ENCODE measurements around the gene HDAC4.

HDAC4 gene

GRCh38 chr2:239162976-239163687, 237.7 kb downstream of the HDAC4 start:
- Histone ChIP-seq H3K27me3 (replicated peaks; ENCODE audit: insufficient read depth, low read length) (no peaks in the 10 kb centered on the region), H3K79me2 (ENCODE audit: low read length) (no peaks in the 10 kb centered on the region), H3K9me3 (replicated peaks; ENCODE audit: insufficient read depth, low read length) (no peaks in the 10 kb centered on the region), H3K9ac (ENCODE audit: low read length) (no peak overlapping the region), H3K4me2 (ENCODE audit: low read depth, low read length) (no peak overlapping the region), H3K27ac (ENCODE audit: low read length) (no peak overlapping the region), H4K20me1 (ENCODE audit: insufficient read depth, low read length) (no peaks in the 10 kb centered on the region), H3K9me2 (replicated peaks; ENCODE audit: insufficient read depth, low read length) (no peaks in the 10 kb centered on the region), H3F3A (ENCODE audit: insufficient read depth, low read length) (no peaks in the 10 kb centered on the region), H3K4me3 (ENCODE audit: low read length) (no peak overlapping the region), H3K36me3 (replicated peaks; ENCODE audit: insufficient read depth, low read length) (no peaks in the 10 kb centered on the region), H3K4me1 (ENCODE audit: low read length) (peaks cover under 1% of the 10 kb centered on the region; the same call in 1 of the 2 replicates), H2AFZ (ENCODE audit: low read length) (no peak overlapping the region)
- DNase-seq, result no peak
- TF ChIP-seq EZH2 (optimal IDR thresholded peaks at IDR 0.05; ENCODE audit: low read depth, low read length) (no peak), EZH2phosphoT487 (IDR thresholded peaks at IDR 0.05; ENCODE audit: low read length) (no peak), CTCF (IDR thresholded peaks at IDR 0.05; ENCODE audit: low read length) (no peak)

- Histone ChIP-seq H4K20me1 (ENCODE audit: insufficient read depth, low read length) (no peaks in the 10 kb centered on the region), H3K79me2 (ENCODE audit: low read length) (0 out of 2 replicates have a peak, but pooled peaks cover 2% of the 10 kb centered on the region), H3K36me3 (replicated peaks; ENCODE audit: insufficient read depth, low read length) (no peaks in the 10 kb centered on the region), H3K4me3 (ENCODE audit: low read length) (no peak overlapping the region), H3K4me1 (ENCODE audit: low read length) (peaks cover 9% of the 10 kb centered on the region; the same call in 1 of the 2 replicates), H2AFZ (ENCODE audit: low read length) (no peak overlapping the region), H3K27me3 (replicated peaks; ENCODE audit: insufficient read depth, low read length) (no peaks in the 10 kb centered on the region), H3F3A (ENCODE audit: insufficient read depth, low read length) (no peaks in the 10 kb centered on the region), H3K9me3 (replicated peaks; ENCODE audit: insufficient read depth, low read length) (no peaks in the 10 kb centered on the region), H3K9ac (ENCODE audit: low read length) (no peak overlapping the region), H3K9me2 (replicated peaks; ENCODE audit: insufficient read depth, low read length) (no peaks in the 10 kb centered on the region), H3K4me2 (ENCODE audit: low read depth, low read length) (no peak overlapping the region), H3K27ac (ENCODE audit: low read length) (no peak overlapping the region)
- TF ChIP-seq EZH2phosphoT487 (IDR thresholded peaks at IDR 0.05; ENCODE audit: low read length) (no peak), CTCF (IDR thresholded peaks at IDR 0.05; ENCODE audit: low read length) (no peak)
- no peak for DNase-seq
Observed at GRCh38 chr2:239162141-239162821, 238.5 kb downstream of the HDAC4 start.

GRCh38 chr2:239161711-239162140, 239.1 kb downstream of the HDAC4 start:
- H3K9me3 ChIP-seq (replicated peaks; ENCODE audit: insufficient read depth, low read length), result no peaks in the 10 kb centered on the region
- no peaks in the 10 kb centered on the region for H3K9me2 ChIP-seq (replicated peaks; ENCODE audit: insufficient read depth, low read length)
- no peaks in the 10 kb centered on the region for H3K27me3 ChIP-seq (replicated peaks; ENCODE audit: insufficient read depth, low read length)
- no peak overlapping the region for H3K4me2 ChIP-seq (ENCODE audit: low read depth, low read length)
- 0 out of 2 replicates have a peak, but pooled peaks cover 2% of the 10 kb centered on the region for H3K79me2 ChIP-seq (ENCODE audit: low read length)
- peaks cover 10% of the 10 kb centered on the region; the same call in 1 of the 2 replicates for H3K4me1 ChIP-seq (ENCODE audit: low read length)
- no peaks in the 10 kb centered on the region for H4K20me1 ChIP-seq (ENCODE audit: insufficient read depth, low read length)
- no peak overlapping the region for H2AFZ ChIP-seq (ENCODE audit: low read length)
- H3F3A ChIP-seq (ENCODE audit: insufficient read depth, low read length), result no peaks in the 10 kb centered on the region
- H3K27ac ChIP-seq (ENCODE audit: low read length), result no peak overlapping the region
- TF ChIP-seq EZH2 (optimal IDR thresholded peaks at IDR 0.05; ENCODE audit: low read depth, low read length) (no peak), CTCF (IDR thresholded peaks at IDR 0.05; ENCODE audit: low read length) (no peak), EZH2phosphoT487 (IDR thresholded peaks at IDR 0.05; ENCODE audit: low read length) (no peak)
- H3K4me3 ChIP-seq (ENCODE audit: low read length), result no peak overlapping the region
- no peak for DNase-seq
- H3K9ac ChIP-seq (ENCODE audit: low read length), result no peak overlapping the region
- no peaks in the 10 kb centered on the region for H3K36me3 ChIP-seq (replicated peaks; ENCODE audit: insufficient read depth, low read length)
